GM19324 (cell line): ENCODE results near the gene MUC16.

Experiments used
- ATAC-seq: cut with Tn5 transposase; IDR thresholded peaks from one replicate; pipeline ENCODE4 v1.9.1; 2021; ENCODE audit warnings: mild to moderate bottlenecking, moderate library complexity; ENCODE audit not compliant: unreplicated experiment, low FRiP score

Gene MUC16

GRCh38 chr19:9010693-9011092, 484 bp upstream of the MUC16 start:
- no peak for ATAC-seq

GRCh38 chr19:9009431-9009830, 778 bp downstream of the MUC16 start:
- no peak for ATAC-seq

- no peak for ATAC-seq
These were observed 1.5 kb downstream of the MUC16 start for GRCh38 chr19:9008667-9009066.

GRCh38 chr19:9000933-9001332, 9.3 kb downstream of the MUC16 start:
- ATAC-seq, result no peak

- ATAC-seq, result no peak
These were observed 22.0 kb downstream of the MUC16 start for GRCh38 chr19:8988204-8988603.

- no peak for ATAC-seq
These were observed 23.9 kb downstream of the MUC16 start for GRCh38 chr19:8986296-8986695.

- no peak for ATAC-seq
These were observed 36.6 kb downstream of the MUC16 start for GRCh38 chr19:8973501-8974091.

GRCh38 chr19:8965887-8966286, 44.3 kb downstream of the MUC16 start:
- ATAC-seq, result no peak
